OCI-LY1 (cell line): ENCODE data around the gene POU6F2.

Experiments
- EZH2 ChIP-seq: fragments of 200-600 bp; sonication (generic), shearing (Covaris generic); IDR thresholded peaks from 2 replicates; pipeline ENCODE4 v1.8.0; 2017; ENCODE audit warnings: borderline replicate concordance, mixed run types, mild to moderate bottlenecking, antibody characterized with exemption, low read length, moderate library complexity, mixed read lengths
- TF ChIP-seq, protein P1 (sequence below): fragments of 200-600 bp; sonication (generic), shearing (Covaris generic); IDR thresholded peaks from 2 replicates; pipeline ENCODE4 v1.5.1; 2017; ENCODE audit warnings: mild to moderate bottlenecking, antibody characterized with exemption, low read length, moderate library complexity, mixed read lengths

DNA sequence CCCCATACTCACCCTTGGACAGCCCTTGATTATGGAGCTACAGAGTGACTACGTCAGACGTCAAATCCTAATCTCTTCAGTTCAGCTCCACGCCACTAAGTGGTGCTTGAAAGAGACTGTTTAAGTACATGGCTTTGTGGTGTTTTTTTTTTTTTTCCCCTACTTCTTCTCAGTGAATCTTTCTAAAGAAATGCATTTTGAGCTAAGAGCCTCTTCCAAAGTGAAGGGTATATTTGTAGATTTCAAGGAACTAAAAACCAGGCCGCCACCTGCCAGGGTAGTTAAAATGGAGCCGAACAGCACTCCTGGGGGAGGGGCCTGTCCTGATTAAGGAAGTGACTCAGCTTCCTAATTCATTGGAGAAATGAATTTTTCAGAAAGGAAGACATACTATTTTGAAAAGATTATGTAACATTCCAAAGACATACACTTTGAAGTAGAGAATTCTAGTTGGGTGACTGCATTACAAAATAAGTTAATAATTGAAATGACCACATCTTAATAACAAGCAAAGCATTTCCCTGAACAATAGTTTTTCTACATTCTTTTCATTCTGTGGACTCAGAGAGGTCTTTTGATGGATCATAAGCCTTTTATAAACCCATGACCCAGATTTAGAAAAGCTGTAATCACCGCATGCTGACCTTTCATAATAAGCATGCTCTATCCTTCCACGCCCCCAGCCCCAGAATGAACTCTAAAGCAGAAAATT, 48.1 kb upstream of the POU6F2 start:
- TF ChIP-seq, protein P1, sequence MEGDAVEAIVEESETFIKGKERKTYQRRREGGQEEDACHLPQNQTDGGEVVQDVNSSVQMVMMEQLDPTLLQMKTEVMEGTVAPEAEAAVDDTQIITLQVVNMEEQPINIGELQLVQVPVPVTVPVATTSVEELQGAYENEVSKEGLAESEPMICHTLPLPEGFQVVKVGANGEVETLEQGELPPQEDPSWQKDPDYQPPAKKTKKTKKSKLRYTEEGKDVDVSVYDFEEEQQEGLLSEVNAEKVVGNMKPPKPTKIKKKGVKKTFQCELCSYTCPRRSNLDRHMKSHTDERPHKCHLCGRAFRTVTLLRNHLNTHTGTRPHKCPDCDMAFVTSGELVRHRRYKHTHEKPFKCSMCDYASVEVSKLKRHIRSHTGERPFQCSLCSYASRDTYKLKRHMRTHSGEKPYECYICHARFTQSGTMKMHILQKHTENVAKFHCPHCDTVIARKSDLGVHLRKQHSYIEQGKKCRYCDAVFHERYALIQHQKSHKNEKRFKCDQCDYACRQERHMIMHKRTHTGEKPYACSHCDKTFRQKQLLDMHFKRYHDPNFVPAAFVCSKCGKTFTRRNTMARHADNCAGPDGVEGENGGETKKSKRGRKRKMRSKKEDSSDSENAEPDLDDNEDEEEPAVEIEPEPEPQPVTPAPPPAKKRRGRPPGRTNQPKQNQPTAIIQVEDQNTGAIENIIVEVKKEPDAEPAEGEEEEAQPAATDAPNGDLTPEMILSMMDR, result no peak
- no peak for TF ChIP-seq EZH2
